PC-3 (cell line): ENCODE measurements around the gene SNTG2. TPM values are rescaled to one million over a fixed set of nuclear protein-coding genes. Genes with fewer than 3 reads are reported as not detected.

ENCODE experiments used
- ATAC-seq: fragments of 200-7000 bp; cut with Tn5 transposase; 2 replicates; pipeline ENCODE4 v1.9.1; 2020; ENCODE audit warnings: mild to moderate bottlenecking, moderate library complexity
- BruUV-seq: library from RNA; stranded (reverse); fragments of 400-500 nt; replicated peaks from 2 replicates; lab custom pipeline; 2021; lab: Mats Ljungman, UMichigan
- CTCF ChIA-PET: fragments of 300-600 bp; sonication (Branson Sonifier 250); formaldehyde crosslinking; loops from one replicate; lab custom pipeline; 2022; ENCODE audit warnings: antibody characterized with exemption; lab: Charles Lee
- POLR2A ChIA-PET: fragments of 300-600 bp; sonication (Branson Sonifier 250); formaldehyde crosslinking; loops from one replicate; lab custom pipeline; 2022; ENCODE audit warnings: antibody characterized with exemption; ENCODE audit not compliant: unreplicated experiment; lab: Charles Lee
- DNase-seq: peaks from one replicate; pipeline ENCODE4 v3.0.0-alpha.2; 2015
- H2AFZ ChIP-seq: fragments of 300-600 bp; sonication (generic); 2 replicates; pipeline ENCODE4 v1.6.0; 2016; ENCODE audit warnings: antibody characterized with exemption, low read length
- H3F3A ChIP-seq: fragments of 300-600 bp; sonication (generic); one replicate; pipeline ENCODE4 v1.6.0; 2017; ENCODE audit warnings: antibody characterized with exemption, low read length, control low read depth, mild to moderate bottlenecking; ENCODE audit not compliant: unreplicated experiment
- H3K27ac ChIP-seq: fragments of 300-600 bp; sonication (generic); 2 replicates; pipeline ENCODE4 v1.5.1; 2016; ENCODE audit warnings: mild to moderate bottlenecking, low read length
- H3K27me3 ChIP-seq: fragments of 300-600 bp; sonication (generic); 2 replicates; pipeline ENCODE4 v1.6.1; 2016; ENCODE audit warnings: low read length, mixed read lengths
- H3K36me3 ChIP-seq: fragments of 300-600 bp; sonication (generic); 2 replicates; pipeline ENCODE4 v1.6.1; 2016; ENCODE audit warnings: low read depth, mixed run types, low read length, mixed read lengths
- H3K4me1 ChIP-seq: fragments of 300-600 bp; sonication (generic); 2 replicates; pipeline ENCODE4 v1.5.1; 2016; ENCODE audit warnings: low read length; ENCODE audit not compliant: insufficient read depth
- H3K4me2 ChIP-seq: fragments of 300-600 bp; sonication (generic); 2 replicates; pipeline ENCODE4 v1.6.0; 2016; ENCODE audit warnings: low read length
- H3K4me3 ChIP-seq: fragments of 300-600 bp; sonication (generic); 2 replicates; pipeline ENCODE4 v1.5.1; 2016; ENCODE audit warnings: mild to moderate bottlenecking, low read length, mixed read lengths
- H3K79me2 ChIP-seq: fragments of 300-600 bp; sonication (generic); 2 replicates; pipeline ENCODE4 v1.6.1; 2017; ENCODE audit warnings: low read length, mixed read lengths
- H3K9ac ChIP-seq: fragments of 300-600 bp; sonication (generic); 2 replicates; pipeline ENCODE4 v1.6.0; 2016; ENCODE audit warnings: mild to moderate bottlenecking, low read length
- H3K9me2 ChIP-seq: fragments of 300-600 bp; sonication (generic); replicated peaks from 2 replicates; pipeline ENCODE4 v1.6.1; 2016; ENCODE audit warnings: mixed run types, low read length, mixed read lengths
- H3K9me3 ChIP-seq: fragments of 300-600 bp; sonication (generic); 2 replicates; pipeline ENCODE4 v1.6.1; 2016; ENCODE audit warnings: low read length, mixed read lengths
- H4K20me1 ChIP-seq: fragments of 300-600 bp; sonication (generic); 2 replicates; pipeline ENCODE4 v1.6.1; 2016; ENCODE audit warnings: low read length, mixed read lengths
- EZH2 ChIP-seq: fragments of 300-600 bp; sonication (generic); IDR thresholded peaks from one replicate; pipeline ENCODE4 v1.6.1; 2017; ENCODE audit warnings: antibody characterized with exemption, mild to moderate bottlenecking, low read length; ENCODE audit not compliant: unreplicated experiment
- EZH2phosphoT487 ChIP-seq: fragments of 300-600 bp; sonication (generic); IDR thresholded peaks from 2 replicates; pipeline ENCODE4 v1.6.1; 2018; ENCODE audit warnings: mild to moderate bottlenecking, antibody characterized with exemption, low read length, borderline replicate concordance
- intact Hi-C: fragments of 100-400 bp; cut with micrococcal nuclease; formaldehyde crosslinking; loops from 2 replicates; pipeline ENCODE4 v1.9.0; 2023
- total RNA-seq: library from RNA; depleted of rRNA; stranded (reverse); fragments of >200 nt; gene quantifications from 2 replicates; pipeline ENCODE4 v1.2.3, GENCODE V29; 2014
- TF ChIP-seq, protein P1 (sequence below): fragments of 300-600 bp; sonication (generic); conservative IDR thresholded peaks from 2 replicates; pipeline ENCODE4 v1.5.1; 2017; ENCODE audit warnings: antibody characterized with exemption, low read depth, mild to moderate bottlenecking, low read length

The SNTG2 gene
- total RNA-seq, 1 experiment from 2014 or later, result not detected

GRCh38 chr2:1143129-1143528 is 192.5 kb downstream of the SNTG2 start:
- H3K4me2 ChIP-seq, result no peak overlapping the region
- H3K9ac ChIP-seq, result no peak overlapping the region
- H3K27ac ChIP-seq, result no peak overlapping the region
- peaks cover 29% of the 10 kb centered on the region for H3K27me3 ChIP-seq
- H3K4me1 ChIP-seq, result no peaks in the 10 kb centered on the region
- H3K36me3 ChIP-seq, result no peaks in the 10 kb centered on the region
- H3K4me3 ChIP-seq, result no peak overlapping the region
- POLR2A ChIA-PET, result no interaction called here
- no peaks in the 10 kb centered on the region for H3K9me3 ChIP-seq
- no peaks in the 10 kb centered on the region for H4K20me1 ChIP-seq
- DNase-seq (no peak), ATAC-seq (no peak)
- H3K79me2 ChIP-seq, result no peaks in the 10 kb centered on the region
- TF ChIP-seq, protein P1, sequence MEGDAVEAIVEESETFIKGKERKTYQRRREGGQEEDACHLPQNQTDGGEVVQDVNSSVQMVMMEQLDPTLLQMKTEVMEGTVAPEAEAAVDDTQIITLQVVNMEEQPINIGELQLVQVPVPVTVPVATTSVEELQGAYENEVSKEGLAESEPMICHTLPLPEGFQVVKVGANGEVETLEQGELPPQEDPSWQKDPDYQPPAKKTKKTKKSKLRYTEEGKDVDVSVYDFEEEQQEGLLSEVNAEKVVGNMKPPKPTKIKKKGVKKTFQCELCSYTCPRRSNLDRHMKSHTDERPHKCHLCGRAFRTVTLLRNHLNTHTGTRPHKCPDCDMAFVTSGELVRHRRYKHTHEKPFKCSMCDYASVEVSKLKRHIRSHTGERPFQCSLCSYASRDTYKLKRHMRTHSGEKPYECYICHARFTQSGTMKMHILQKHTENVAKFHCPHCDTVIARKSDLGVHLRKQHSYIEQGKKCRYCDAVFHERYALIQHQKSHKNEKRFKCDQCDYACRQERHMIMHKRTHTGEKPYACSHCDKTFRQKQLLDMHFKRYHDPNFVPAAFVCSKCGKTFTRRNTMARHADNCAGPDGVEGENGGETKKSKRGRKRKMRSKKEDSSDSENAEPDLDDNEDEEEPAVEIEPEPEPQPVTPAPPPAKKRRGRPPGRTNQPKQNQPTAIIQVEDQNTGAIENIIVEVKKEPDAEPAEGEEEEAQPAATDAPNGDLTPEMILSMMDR, result no peak
- TF ChIP-seq EZH2 (no peak), EZH2phosphoT487 (no peak)
- intact Hi-C loops, result no loop called here
- no peaks in the 10 kb centered on the region for H3K9me2 ChIP-seq
- CTCF ChIA-PET, result no interaction called here
- H2AFZ ChIP-seq, result no peak overlapping the region
- H3F3A ChIP-seq, result no peaks in the 10 kb centered on the region
- BruUV-seq, result no TSS peak

DNA sequence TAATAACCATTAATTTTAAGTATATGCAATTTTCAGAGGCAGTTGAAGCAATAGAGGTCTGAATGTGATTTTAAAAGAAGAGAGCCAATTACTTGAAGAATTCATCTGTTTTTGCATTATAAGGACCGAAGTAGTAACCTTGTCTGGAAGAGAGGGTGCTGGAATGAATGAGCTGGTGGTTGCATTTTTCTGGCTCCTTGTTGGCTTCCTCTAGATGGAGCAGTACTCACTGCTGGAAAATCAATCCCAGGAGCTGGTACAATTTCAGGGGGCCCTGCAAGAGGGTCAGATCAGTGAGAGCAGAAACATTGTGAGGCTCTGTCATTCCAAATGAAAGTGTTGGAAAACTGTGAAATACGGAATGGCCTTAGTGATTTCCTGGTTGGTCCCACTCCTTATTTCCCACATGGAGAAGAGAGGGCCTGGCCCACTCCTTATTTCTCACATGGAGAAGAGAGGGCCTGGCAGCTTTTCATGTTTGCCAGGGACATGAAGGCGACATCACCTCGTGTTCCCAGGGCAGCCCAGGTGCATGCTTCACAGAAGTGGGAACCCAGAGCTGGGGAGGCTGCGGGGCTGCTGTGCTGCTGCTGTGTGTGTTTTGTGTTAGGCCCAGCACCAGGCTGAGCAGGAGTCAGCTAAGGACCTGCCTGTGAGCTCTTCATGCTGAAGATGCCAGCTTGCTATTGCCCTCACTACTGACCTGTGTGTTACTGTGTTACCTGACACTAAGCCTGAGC is 197.4 kb downstream of the SNTG2 start:
- CTCF ChIA-PET, result no interaction called here

More for the DNA sequence above, 197.4 kb downstream of the SNTG2 start:
- Histone ChIP-seq H3K27ac (no peak overlapping the region), H4K20me1 (no peaks in the 10 kb centered on the region), H3F3A (no peaks in the 10 kb centered on the region), H3K9ac (no peak overlapping the region), H3K79me2 (no peaks in the 10 kb centered on the region), H3K27me3 (peaks cover 51% of the 10 kb centered on the region), H3K9me3 (no peaks in the 10 kb centered on the region), H3K4me2 (no peak overlapping the region), H3K9me2 (no peaks in the 10 kb centered on the region), H3K36me3 (no peaks in the 10 kb centered on the region), H3K4me1 (no peaks in the 10 kb centered on the region), H2AFZ (no peak overlapping the region), H3K4me3 (no peak overlapping the region)
- no TSS peak for BruUV-seq
- POLR2A ChIA-PET, result no interaction called here
- TF ChIP-seq, protein P1, result no peak
- TF ChIP-seq EZH2 (no peak), EZH2phosphoT487 (no peak)
- no peak for DNase-seq
- intact Hi-C loops, result loop anchor here (5.0 kb wide), 1 partner anchor 399 kb away; no protein-coding TSS in a partner anchor
- no peak for ATAC-seq
